SK-N-SH (cell line): ENCODE data around the gene TOR4A. TPM values are rescaled to one million over a fixed set of nuclear protein-coding genes. Genes with fewer than 3 reads are reported as not detected.
A peak's percentile ranks its signal among the peaks of the same experiment; 100 is the strongest.

Experiments
- CTCF ChIA-PET: fragments of 300-600, 350-600 bp; formaldehyde crosslinking; extraction: SDS; loops from one replicate; lab custom pipeline; 2021; lab: Yijun Ruan, JAX
- POLR2A ChIA-PET: fragments of 350-600 bp; sonication (Branson Sonifier 250); formaldehyde crosslinking; extraction: SDS; loops from one replicate; lab custom pipeline; 2020; ENCODE audit warnings: antibody characterized with exemption, inconsistent platforms; lab: Yijun Ruan, JAX
- DNase-seq: peaks from one replicate; pipeline ENCODE4 v3.0.0; 2012
- H2AFZ ChIP-seq: fragments of 200-600 bp; sonication (generic); 2 replicates; pipeline ENCODE4 v1.8.1; 2016; ENCODE audit warnings: antibody characterized with exemption, mild to moderate bottlenecking, low read depth
- H3F3A ChIP-seq: fragments of 200-600 bp; sonication (generic); replicated peaks from 2 replicates; pipeline ENCODE3; 2016; ENCODE audit warnings: antibody characterized with exemption, mild to moderate bottlenecking; ENCODE audit not compliant: insufficient read depth
- H3K27ac ChIP-seq, 2 experiments: fragments of 200-500 bp in 1 of 2; fragments of 200-600 bp in 1 of 2; sonication (Bioruptor generic) in 1 of 2; sonication (generic), shearing (Covaris generic) in 1 of 2; 2 replicates each; pipeline versions ENCODE4 v1.5.1 to v1.6.1; 2014 to 2016; ENCODE audit warnings: low read depth in 2 of 2, inconsistent platforms in 1 of 2, low read length in 1 of 2, mild to moderate bottlenecking in 1 of 2, mixed read lengths in 1 of 2
- H3K27me3 ChIP-seq: fragments of 200-600 bp; sonication (generic), shearing (Covaris generic); 2 replicates; pipeline ENCODE4 v1.6.1; 2016; ENCODE audit warnings: mixed run types; ENCODE audit not compliant: insufficient read depth
- H3K36me3 ChIP-seq, 2 experiments: fragments of 200-500 bp in 1 of 2; fragments of 200-600 bp in 1 of 2; sonication (Bioruptor generic) in 1 of 2; sonication (generic) in 1 of 2; replicated peaks in 1 of 2; 2 replicates each; pipeline versions ENCODE3 to v1.5.1; 2014 to 2016; ENCODE audit warnings: low read length in 1 of 2, mild to moderate bottlenecking in 1 of 2; ENCODE audit not compliant: insufficient read depth in 2 of 2, control insufficient read depth in 1 of 2
- H3K4me1 ChIP-seq, 2 experiments: fragments of 200-500 bp in 1 of 2; fragments of 200-600 bp in 1 of 2; sonication (Bioruptor generic) in 1 of 2; sonication (generic), shearing (Covaris generic) in 1 of 2; 2 replicates each; pipeline versions ENCODE4 v1.5.1 to v1.6.1; 2014 to 2016; ENCODE audit warnings: low read depth in 1 of 2, low read length in 1 of 2, mixed run types in 1 of 2; ENCODE audit not compliant: insufficient read depth in 2 of 2, control insufficient read depth in 1 of 2
- H3K4me2 ChIP-seq: fragments of 200-600 bp; sonication (generic), shearing (Covaris generic); 2 replicates; pipeline ENCODE4 v1.6.1; 2017; ENCODE audit warnings: mixed run types
- H3K4me3 ChIP-seq, 2 experiments: fragments of 200-500 bp in 1 of 2; fragments of 200-600 bp in 1 of 2; sonication (Bioruptor generic) in 1 of 2; sonication (generic), shearing (Covaris generic) in 1 of 2; 2 replicates each; pipeline versions ENCODE4 v1.5.1 to v1.8.1; 2014 to 2016; ENCODE audit warnings: low read depth in 2 of 2, inconsistent platforms in 1 of 2, low read length in 1 of 2, mild to moderate bottlenecking in 1 of 2, mixed read lengths in 1 of 2, moderate library complexity in 1 of 2
- H3K79me2 ChIP-seq: fragments of 200-600 bp; sonication (generic); 2 replicates; pipeline ENCODE4 v1.8.1; 2017; ENCODE audit warnings: mild to moderate bottlenecking; ENCODE audit not compliant: insufficient read depth
- H3K9ac ChIP-seq: fragments of 200-600 bp; sonication (generic); 2 replicates; pipeline ENCODE4 v1.6.1; 2017; ENCODE audit warnings: mixed run types
- H3K9me2 ChIP-seq: fragments of 200-600 bp; sonication (generic); 2 replicates; pipeline ENCODE4 v1.6.1; 2017; ENCODE audit warnings: mixed run types
- H3K9me3 ChIP-seq: fragments of 200-600 bp; sonication (generic); 2 replicates; pipeline ENCODE4 v1.6.1; 2017; ENCODE audit warnings: mixed run types, mild to moderate bottlenecking, moderate library complexity
- H4K20me1 ChIP-seq: fragments of 200-600 bp; sonication (generic); 2 replicates; pipeline ENCODE4 v1.6.1; 2017; ENCODE audit warnings: mild to moderate bottlenecking, mixed run types; ENCODE audit not compliant: insufficient read depth
- CHD2 ChIP-seq: fragments of 150-350 bp; IDR thresholded peaks from 2 replicates; pipeline ENCODE4 v1.6.1; 2018; ENCODE audit warnings: low read length; ENCODE audit not compliant: partially characterized antibody
- CTCF ChIP-seq: fragments of 200-600 bp; sonication (generic); IDR thresholded peaks from 2 replicates; pipeline ENCODE4 v1.6.1; 2017; ENCODE audit warnings: antibody characterized with exemption, mild to moderate bottlenecking, moderate library complexity
- ELF1 ChIP-seq: IDR thresholded peaks from 2 replicates; pipeline ENCODE4 v1.4.0; 2012
- EP300 ChIP-seq, 2 experiments: IDR thresholded peaks; 2 replicates each; pipeline versions ENCODE4 v1.4.0 to v1.6.1; 2012; ENCODE audit warnings: borderline replicate concordance in 1 of 2, low read depth in 1 of 2, low read length in 1 of 2
- EZH2phosphoT487 ChIP-seq: fragments of 200-600 bp; sonication (generic); IDR thresholded peaks from 2 replicates; pipeline ENCODE4 v1.6.1; 2017; ENCODE audit warnings: low read depth, mixed run types, mild to moderate bottlenecking, antibody characterized with exemption, moderate library complexity, borderline replicate concordance
- FOSL2 ChIP-seq: IDR thresholded peaks from 2 replicates; pipeline ENCODE4 v1.4.0; 2012; ENCODE audit warnings: low read depth, mild to moderate bottlenecking, moderate library complexity, borderline replicate concordance
- GABPA ChIP-seq: IDR thresholded peaks from 2 replicates; pipeline ENCODE4 v1.4.0; 2012; ENCODE audit warnings: low read depth, mild to moderate bottlenecking
- JUND ChIP-seq: IDR thresholded peaks from 2 replicates; pipeline ENCODE4 v1.4.0; 2012
- NFIC ChIP-seq: IDR thresholded peaks from 2 replicates; pipeline ENCODE4 v1.4.0; 2012; ENCODE audit warnings: borderline replicate concordance
- NRF1 ChIP-seq: IDR thresholded peaks from 2 replicates; pipeline ENCODE4 v1.6.1; 2012; ENCODE audit warnings: low read depth, mild to moderate bottlenecking, low read length
- POLR2AphosphoS5 ChIP-seq: IDR thresholded peaks from 2 replicates; pipeline ENCODE4 v1.6.1; 2012; ENCODE audit warnings: low read depth, low read length
- RAD21 ChIP-seq: IDR thresholded peaks from 2 replicates; pipeline ENCODE4 v1.6.1; 2012; ENCODE audit warnings: mild to moderate bottlenecking, low read length
- RCOR1 ChIP-seq: fragments of 150-350 bp; IDR thresholded peaks from 2 replicates; pipeline ENCODE4 v1.6.1; 2017; ENCODE audit warnings: antibody characterized with exemption, low read length
- REST ChIP-seq: IDR thresholded peaks from 2 replicates; pipeline ENCODE4 v1.6.1; 2012; ENCODE audit warnings: mild to moderate bottlenecking, low read depth, low read length, moderate library complexity
- RFX5 ChIP-seq: IDR thresholded peaks from 2 replicates; pipeline ENCODE4 v1.6.1; 2012; ENCODE audit warnings: mild to moderate bottlenecking, improper control_type of control experiment, low read length
- RXRA ChIP-seq: IDR thresholded peaks from 2 replicates; pipeline ENCODE4 v1.4.0; 2012; ENCODE audit warnings: low read depth, mild to moderate bottlenecking, borderline replicate concordance
- SIN3A ChIP-seq: IDR thresholded peaks from 2 replicates; pipeline ENCODE4 v1.6.1; 2012; ENCODE audit warnings: low read depth, mild to moderate bottlenecking, low read length, moderate library complexity, borderline replicate concordance
- TAF1 ChIP-seq: IDR thresholded peaks from 2 replicates; pipeline ENCODE4 v1.6.1; 2012; ENCODE audit warnings: low read depth, mild to moderate bottlenecking, low read length, moderate library complexity, borderline replicate concordance
- TCF12 ChIP-seq: IDR thresholded peaks from 2 replicates; pipeline ENCODE4 v1.4.0; 2012
- TEAD4 ChIP-seq: IDR thresholded peaks from 2 replicates; pipeline ENCODE4 v1.4.0; 2012; ENCODE audit warnings: mild to moderate bottlenecking, borderline replicate concordance; ENCODE audit not compliant: insufficient read depth
- USF2 ChIP-seq: fragments of 150-350 bp; IDR thresholded peaks from 2 replicates; pipeline ENCODE4 v1.6.1; 2017; ENCODE audit warnings: antibody characterized with exemption, low read length, low read depth, borderline replicate concordance
- YY1 ChIP-seq: IDR thresholded peaks from 2 replicates; pipeline ENCODE4 v1.4.0; 2012; ENCODE audit warnings: low read depth, mild to moderate bottlenecking
- WGBS: methylation state at CpG from one replicate; pipeline ENCODE4 v1.1.6; 2017; ENCODE audit warnings: low lambda C conversion rate; 5-methylcytosine and 5-hydroxymethylcytosine counted together
- polyA plus RNA-seq, 3 experiments: library from polyadenylated mRNA; depleted of rRNA; stranded (reverse); fragments of >200 nt; gene quantifications; 2 replicates each; pipeline ENCODE4 v1.2.3, GENCODE V29; 2012
- TF ChIP-seq, protein P1 (sequence below): IDR thresholded peaks from 2 replicates; pipeline ENCODE4 v1.4.0; 2012; ENCODE audit warnings: low read depth
- TF ChIP-seq, protein P2 (sequence below): fragments of 150-350 bp; IDR thresholded peaks from 2 replicates; pipeline ENCODE4 v1.6.1; 2016; ENCODE audit warnings: mild to moderate bottlenecking, low read depth, low read length
- TF ChIP-seq, protein P3 (sequence below): IDR thresholded peaks from 2 replicates; pipeline ENCODE4 v1.4.0; 2012; ENCODE audit warnings: low read depth, borderline replicate concordance

Gene TOR4A
- polyA plus RNA-seq, 1 of the 3 experiments (the other 2 are of a cell fraction), result 0.81 TPM

GRCh38 chr9:137240841-137241489 is 36.6 kb upstream of the TOR4A start, which contains the start of gene TUBB4B:
TSS of gene TUBB4B (plus strand) at chr9:137241287. CDS start at chr9:137241361, 74 bp downstream.
- Histone ChIP-seq H3K9me2 (no peaks in the 10 kb centered on the region), H2AFZ (peak within 1 kb of the TSS; percentile 58; the same call in 1 of the 2 replicates), H3K4me2 (peak within 1 kb of the TSS; percentile 98), H3K4me3 (peak within 1 kb of the TSS; percentile 84 to 87), H3K9me3 (no peaks in the 10 kb centered on the region), H3F3A (peaks cover 19% of the 10 kb centered on the region), H3K36me3 (peaks cover 13 to 20% of the 10 kb centered on the region in 2 experiments), H3K9ac (peak within 1 kb of the TSS; percentile 94), H3K79me2 (peaks cover 55% of the 10 kb centered on the region), H3K4me1 (peaks cover 17 to 37% of the 10 kb centered on the region in 2 experiments; a peak in 2 of 4 replicates), H3K27ac (peak within 1 kb of the TSS; percentile 95 to 98), H4K20me1 (peaks cover 29% of the 10 kb centered on the region), H3K27me3 (no peaks in the 10 kb centered on the region)
- DNase-seq, result peak; percentile 98
- CTCF ChIA-PET, result interaction anchor here (1.1 to 2.1 kb wide), 7 partner anchors 12 to 194 kb away, joined by 3 to 9 read pairs (median 3); partner anchors contain the start of genes EXD3, NELFB, NOXA1 and NPDC1
- WGBS, result under 1% methylated on average over 21 of the region's 67 CpGs
- POLR2A ChIA-PET, result interaction anchor here (0.8 to 6.4 kb wide), 20 partner anchors 10 to 170 kb away, joined by 3 to 83 read pairs (median 6); partner anchors contain the start of genes ANAPC2, CYSRT1, DPP7 and GRIN1
- TF ChIP-seq EP300 (IDR thresholded peaks at IDR 0.05; ENCODE audit: borderline replicate concordance in 1 of 2, low read depth in 1 of 2, low read length in 1 of 2) (no peak; a peak in 1 of 4 replicates), RAD21 (no peak), ELF1 (no peak), RCOR1 (no peak), GABPA (no peak; the same call in none of the 2 replicates), YY1 (peak; percentile 85), NRF1 (peak; percentile 85), NFIC (no peak), TAF1 (peak; percentile 99), CHD2 (peak; percentile 96), FOSL2 (no peak), USF2 (no peak), EZH2phosphoT487 (no peak), CTCF (no peak), REST (peak; percentile 79; the same call in 1 of the 2 replicates), RXRA (no peak), TCF12 (no peak; the same call in 1 of the 2 replicates), SIN3A (peak; percentile 98), POLR2AphosphoS5 (peak; percentile 100), RFX5 (peak; percentile 73), TEAD4 (no peak), JUND (no peak)
- TF ChIP-seq, protein P1, sequence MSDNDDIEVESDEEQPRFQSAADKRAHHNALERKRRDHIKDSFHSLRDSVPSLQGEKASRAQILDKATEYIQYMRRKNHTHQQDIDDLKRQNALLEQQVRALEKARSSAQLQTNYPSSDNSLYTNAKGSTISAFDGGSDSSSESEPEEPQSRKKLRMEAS, result peak; percentile 79
- TF ChIP-seq, protein P2, sequence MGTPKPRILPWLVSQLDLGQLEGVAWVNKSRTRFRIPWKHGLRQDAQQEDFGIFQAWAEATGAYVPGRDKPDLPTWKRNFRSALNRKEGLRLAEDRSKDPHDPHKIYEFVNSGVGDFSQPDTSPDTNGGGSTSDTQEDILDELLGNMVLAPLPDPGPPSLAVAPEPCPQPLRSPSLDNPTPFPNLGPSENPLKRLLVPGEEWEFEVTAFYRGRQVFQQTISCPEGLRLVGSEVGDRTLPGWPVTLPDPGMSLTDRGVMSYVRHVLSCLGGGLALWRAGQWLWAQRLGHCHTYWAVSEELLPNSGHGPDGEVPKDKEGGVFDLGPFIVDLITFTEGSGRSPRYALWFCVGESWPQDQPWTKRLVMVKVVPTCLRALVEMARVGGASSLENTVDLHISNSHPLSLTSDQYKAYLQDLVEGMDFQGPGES, result peak; percentile 99
- TF ChIP-seq, protein P3, sequence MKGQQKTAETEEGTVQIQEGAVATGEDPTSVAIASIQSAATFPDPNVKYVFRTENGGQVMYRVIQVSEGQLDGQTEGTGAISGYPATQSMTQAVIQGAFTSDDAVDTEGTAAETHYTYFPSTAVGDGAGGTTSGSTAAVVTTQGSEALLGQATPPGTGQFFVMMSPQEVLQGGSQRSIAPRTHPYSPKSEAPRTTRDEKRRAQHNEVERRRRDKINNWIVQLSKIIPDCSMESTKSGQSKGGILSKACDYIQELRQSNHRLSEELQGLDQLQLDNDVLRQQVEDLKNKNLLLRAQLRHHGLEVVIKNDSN, result no peak
